HG02623 (cell line): ENCODE data around the gene DYNC2I2.
"Not testable (repeated sequence)": the region's sequence is repeated elsewhere in the genome, so short reads cannot be mapped to it uniquely, and the experiment has no call there.

ENCODE experiments used
- ATAC-seq: cut with Tn5 transposase; IDR thresholded peaks from one replicate; pipeline ENCODE4 v1.9.1; 2021; ENCODE audit warnings: moderate library complexity; ENCODE audit not compliant: unreplicated experiment

The DYNC2I2 gene

GRCh38 chr9:128619779-128620178 lies 36.9 kb downstream of the DYNC2I2 start:
- ATAC-seq, result no peak

- ATAC-seq, result no peak
Observed at GRCh38 chr9:128619127-128619526, 37.5 kb downstream of the DYNC2I2 start.

GRCh38 chr9:128617943-128618342 lies 38.7 kb downstream of the DYNC2I2 start:
- ATAC-seq, result no peak

- ATAC-seq, result no peak
Observed at GRCh38 chr9:128615571-128615970, 41.1 kb downstream of the DYNC2I2 start.

GRCh38 chr9:128614728-128615127 lies 41.9 kb downstream of the DYNC2I2 start:
- no peak for ATAC-seq

- ATAC-seq, result no peak
Observed at GRCh38 chr9:128611600-128612394, 44.9 kb downstream of the DYNC2I2 start.

- no peak for ATAC-seq
Observed at GRCh38 chr9:128610897-128611296, 45.8 kb downstream of the DYNC2I2 start.

- ATAC-seq, result no peak
Observed at GRCh38 chr9:128607642-128608350, 48.9 kb downstream of the DYNC2I2 start.

- no peak for ATAC-seq
Observed at GRCh38 chr9:128603697-128604096, 53.0 kb downstream of the DYNC2I2 start.

GRCh38 chr9:128600099-128600498 lies 56.5 kb downstream of the DYNC2I2 start:
- ATAC-seq, result no peak

- no peak for ATAC-seq
Observed at GRCh38 chr9:128595471-128595870, 61.2 kb downstream of the DYNC2I2 start.

GRCh38 chr9:128593856-128594255 lies 62.8 kb downstream of the DYNC2I2 start:
- no peak for ATAC-seq

- ATAC-seq, result no peak
Observed at GRCh38 chr9:128593039-128593438, 63.6 kb downstream of the DYNC2I2 start.

- ATAC-seq, result no peak
Observed at GRCh38 chr9:128588581-128589233, 67.9 kb downstream of the DYNC2I2 start.

- no peak for ATAC-seq
Observed at GRCh38 chr9:128587453-128587852, 69.2 kb downstream of the DYNC2I2 start.

GRCh38 chr9:128586934-128587333 lies 69.7 kb downstream of the DYNC2I2 start:
- ATAC-seq, result not testable (repeated sequence)

- ATAC-seq, result not testable (repeated sequence)
Observed at GRCh38 chr9:128585155-128585554, 71.5 kb downstream of the DYNC2I2 start.
